ENCODE measurements around the gene COQ9.
"Not testable (repeated sequence)": the region's sequence is repeated elsewhere in the genome, so short reads cannot be mapped to it uniquely, and the experiment has no call there.

Gene COQ9

DNA sequence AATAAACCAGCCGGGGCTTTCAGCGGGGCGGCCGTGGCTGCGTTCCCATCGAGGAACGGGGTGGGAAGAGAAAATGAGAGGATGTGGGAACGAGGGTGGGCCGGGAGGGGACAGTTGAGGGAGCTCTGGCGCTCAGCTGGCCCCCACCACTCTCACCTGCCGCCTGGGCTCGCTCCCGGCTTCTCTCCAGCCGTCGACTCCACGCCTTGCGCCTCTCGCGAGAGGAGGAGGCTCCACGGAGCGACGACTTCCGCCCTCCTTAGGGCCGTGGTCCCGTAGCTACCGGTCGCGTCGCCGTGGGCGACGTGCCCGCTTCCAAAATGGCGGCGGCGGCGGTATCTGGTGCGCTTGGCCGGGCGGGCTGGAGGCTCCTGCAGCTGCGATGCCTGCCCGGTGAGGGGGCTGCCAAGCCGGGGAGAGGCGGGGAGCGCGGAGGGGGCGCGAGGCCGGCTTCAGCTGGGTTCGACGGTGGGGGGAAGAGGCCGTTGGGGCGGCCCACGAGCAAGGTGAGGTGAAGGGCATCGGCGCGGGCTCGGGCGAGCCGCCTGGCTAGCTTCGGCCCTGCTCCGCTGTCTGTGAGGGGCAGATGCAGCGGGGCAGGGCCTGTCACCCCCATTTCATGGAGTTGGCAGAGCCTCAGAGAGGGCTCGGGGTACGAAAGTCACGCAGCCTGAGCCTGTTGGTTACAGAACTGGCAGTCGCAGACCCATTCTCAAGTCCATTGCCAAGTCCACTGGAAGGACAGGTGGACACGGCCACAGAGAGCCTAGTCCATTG lies at the start of gene COQ9, which contains the start of gene CIAPIN1:
Gene COQ9, plus strand, starts transcription at position 294 of the 777 bp plus-strand sequence. Its CDS starts 27 bp downstream, at position 321.
Gene CIAPIN1, minus strand, starts transcription at position 200 of the 777 bp plus-strand sequence. CDS start 6,457 bp downstream, outside the sequence.
- Histone ChIP-seq H3K4me3 (peak within 1 kb of the TSS; percentile 69 to 98 (median 87)), H3K27ac (peak within 1 kb of the TSS; percentile 84 to 99 (median 95))

- not testable (repeated sequence) for H3K4me3 ChIP-seq, H3K27ac ChIP-seq
Observed at GRCh38 chr16:57397493-57397892, 49.8 kb upstream of the COQ9 start.

DNA sequence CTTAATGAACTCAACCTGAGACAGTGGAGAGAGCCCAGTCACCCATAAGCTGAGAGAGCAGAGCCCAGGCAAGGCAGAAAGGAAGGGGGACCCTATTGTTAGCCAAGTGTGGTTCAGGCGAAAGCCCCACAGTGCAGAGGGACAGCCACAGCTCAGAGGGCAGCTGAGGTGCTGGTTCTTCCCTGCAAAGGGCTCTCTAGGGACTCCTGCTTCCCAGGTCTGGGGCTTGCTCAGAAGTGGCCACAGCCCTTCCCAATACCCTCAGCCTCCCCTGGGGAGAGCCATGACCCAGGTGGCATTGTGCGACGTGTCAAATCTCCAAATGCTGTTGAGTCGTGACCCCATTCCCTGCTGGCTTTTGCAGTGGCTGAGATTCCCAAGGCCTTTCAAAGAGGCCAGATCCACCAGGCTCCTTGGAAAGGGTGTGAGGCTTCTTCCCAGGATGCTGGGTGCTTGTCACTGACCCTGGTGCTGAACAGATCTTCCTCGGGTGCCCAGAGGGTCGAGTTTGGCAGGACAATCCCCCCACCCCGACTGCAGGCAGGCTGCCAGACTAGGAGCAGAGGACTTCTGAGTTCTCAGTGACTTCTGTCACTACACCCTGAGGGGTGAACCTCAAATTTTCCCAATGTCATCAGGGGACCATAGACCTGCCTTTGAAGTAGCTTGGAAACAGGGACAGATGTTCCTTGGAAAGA lies 45.2 kb upstream of the COQ9 start:
- no peak overlapping the region for H3K27ac ChIP-seq
- H3K4me3 ChIP-seq = no peak overlapping the region

DNA sequence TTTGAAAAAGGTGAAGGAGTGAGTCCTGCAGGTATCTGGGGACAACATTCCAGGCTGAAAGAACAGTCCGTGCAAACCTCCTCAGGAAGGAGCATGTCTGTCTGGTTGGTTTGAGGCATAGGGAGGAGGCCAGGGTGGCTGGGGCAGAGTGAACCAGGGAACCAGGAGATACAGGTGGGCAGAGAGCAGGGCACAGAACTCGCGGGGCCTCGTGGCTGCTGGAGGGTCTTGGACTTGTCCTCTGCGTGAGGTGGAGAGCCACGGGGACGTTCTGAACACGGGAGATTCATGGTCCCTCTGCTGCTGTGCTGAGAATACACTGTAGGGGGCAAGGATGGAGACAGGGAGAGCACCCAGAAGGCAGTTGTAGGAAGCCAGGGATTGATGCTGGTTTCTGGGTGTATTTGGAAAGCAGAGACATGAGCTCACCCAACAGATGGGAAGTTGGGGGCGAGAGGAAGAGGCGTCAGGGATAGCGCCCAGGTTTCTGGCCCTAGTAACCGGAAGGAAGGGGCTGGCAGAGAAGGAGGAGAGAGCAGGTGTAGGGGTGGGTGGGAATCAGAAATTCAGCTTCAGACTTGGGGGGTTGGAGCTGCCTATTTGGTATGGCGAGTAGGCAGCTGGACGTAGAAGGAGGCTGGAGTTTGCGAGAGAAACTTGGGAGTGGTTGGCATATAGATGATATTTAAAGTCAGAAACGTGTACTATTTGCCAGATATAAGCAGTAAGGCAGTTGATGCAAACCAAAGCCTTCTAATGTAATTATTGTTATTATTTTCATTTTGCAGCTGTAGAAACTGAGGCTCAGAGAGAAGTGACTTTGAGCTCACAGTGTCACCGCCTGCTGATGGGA lies 43.1 kb upstream of the COQ9 start, which contains the start of gene CCL17:
Gene CCL17, plus strand, starts transcription at position 803 of the 853 bp plus-strand sequence. CDS start 9,166 bp downstream, outside the sequence.
- Histone ChIP-seq H3K27ac (no peak within 1 kb of the TSS), H3K4me3 (no peak within 1 kb of the TSS)

DNA sequence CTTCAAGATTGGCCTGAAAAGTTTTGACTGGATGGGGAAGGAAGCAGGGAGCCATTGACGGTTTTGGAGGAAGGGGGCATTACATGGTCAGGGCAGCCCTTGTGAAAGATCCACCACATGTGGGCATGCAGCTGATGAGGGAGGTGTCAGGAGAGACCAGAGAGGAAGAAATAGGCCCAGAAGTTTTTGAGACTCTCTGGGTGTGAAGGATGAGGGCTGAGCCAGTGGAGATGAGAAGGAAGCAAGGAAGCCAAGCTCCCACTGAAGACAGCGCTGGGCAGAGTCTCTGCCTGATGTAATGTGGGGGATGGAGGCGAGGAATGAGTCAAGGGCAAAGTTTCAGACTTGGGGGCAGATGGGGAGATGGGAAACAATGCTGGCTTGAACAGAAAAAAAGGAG lies 42.2 kb upstream of the COQ9 start:
- Histone ChIP-seq H3K27ac (no peak overlapping the region), H3K4me3 (no peak overlapping the region)

DNA sequence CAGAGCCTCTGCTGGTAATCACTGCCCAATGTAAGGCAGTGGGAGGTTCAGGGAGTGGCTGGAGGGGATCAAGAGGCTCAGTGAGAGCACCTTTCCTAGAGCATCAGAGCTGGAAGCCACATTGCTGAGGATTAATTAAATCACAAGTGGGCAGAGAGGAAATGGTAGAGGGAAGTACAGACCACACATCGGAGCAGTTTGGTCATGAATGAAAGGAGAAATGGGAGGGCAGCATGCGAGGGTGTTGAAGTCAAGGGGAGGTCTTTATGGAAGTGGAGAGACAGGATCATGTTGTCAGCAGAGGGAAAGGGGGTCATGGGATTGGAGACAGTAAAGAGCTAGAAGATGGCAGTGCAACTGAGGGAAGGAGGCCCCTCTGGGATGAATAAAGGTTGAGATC lies 40.4 kb upstream of the COQ9 start:
- no peak overlapping the region for H3K4me3 ChIP-seq
- H3K27ac ChIP-seq = no peak overlapping the region

GRCh38 chr16:57407521-57408353 lies 39.5 kb upstream of the COQ9 start:
- Histone ChIP-seq H3K27ac (no peak overlapping the region), H3K4me3 (no peak overlapping the region)

DNA sequence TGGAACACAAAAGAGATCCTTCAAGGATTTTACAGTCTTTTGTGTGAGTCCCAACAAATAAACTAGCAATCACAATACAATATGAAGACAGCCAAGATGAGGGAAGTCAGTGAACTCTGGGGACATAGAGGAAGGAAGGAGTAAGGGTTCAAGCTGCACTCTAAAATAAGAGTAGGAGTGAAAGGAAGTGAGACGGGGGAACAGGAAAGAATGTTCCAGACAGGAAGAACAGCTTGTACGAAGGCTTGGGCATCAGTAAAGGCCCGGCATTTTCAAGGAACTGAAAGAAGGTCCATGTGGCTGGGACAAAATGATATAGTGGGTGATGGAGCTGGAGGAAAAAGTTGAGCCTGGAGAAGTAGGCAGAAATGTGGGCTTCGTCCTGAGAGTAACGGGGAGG lies 38.2 kb upstream of the COQ9 start:
- peak overlapping the region in 2 of 21 experiments; percentile 31 to 54 for H3K27ac ChIP-seq
- H3K4me3 ChIP-seq = no peak overlapping the region

DNA sequence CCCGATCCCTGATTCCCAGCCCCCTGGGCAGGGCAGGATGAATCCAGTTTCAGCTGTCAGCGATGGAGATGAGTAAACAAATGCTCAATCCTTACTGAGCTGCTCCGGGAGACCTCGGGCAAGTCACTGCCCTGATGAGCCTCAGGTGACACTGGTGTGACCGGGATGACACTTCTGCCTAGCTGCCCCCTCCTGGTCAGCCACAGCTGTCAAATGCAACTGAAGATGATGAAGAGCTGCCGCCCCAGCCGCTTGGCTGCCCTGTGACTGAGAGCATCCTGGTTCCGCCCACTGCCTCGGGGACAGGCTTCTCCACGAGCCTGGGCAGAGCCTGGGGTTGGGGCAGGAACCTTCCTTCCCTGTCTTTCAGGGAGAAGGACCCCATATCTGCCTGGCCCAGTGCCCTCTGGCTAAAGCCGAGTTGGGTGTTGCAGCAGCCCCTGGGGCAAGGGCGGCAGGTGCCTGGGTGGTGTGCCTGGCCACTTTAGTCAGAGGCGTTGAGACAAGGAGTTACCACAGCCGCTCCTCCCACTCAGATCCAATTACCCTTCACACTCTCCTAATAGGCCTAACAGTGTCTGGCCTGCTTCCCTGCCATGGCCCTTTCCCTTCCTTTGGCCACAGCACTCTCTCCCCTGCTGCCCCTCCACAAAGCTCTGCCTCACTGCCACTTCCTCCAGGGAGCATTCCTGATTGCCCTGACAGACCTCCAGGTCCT lies 37.2 kb upstream of the COQ9 start:
- Histone ChIP-seq H3K4me3 (no peak overlapping the region), H3K27ac (peak overlapping the region in 1 of 21 experiments; percentile 28)

DNA sequence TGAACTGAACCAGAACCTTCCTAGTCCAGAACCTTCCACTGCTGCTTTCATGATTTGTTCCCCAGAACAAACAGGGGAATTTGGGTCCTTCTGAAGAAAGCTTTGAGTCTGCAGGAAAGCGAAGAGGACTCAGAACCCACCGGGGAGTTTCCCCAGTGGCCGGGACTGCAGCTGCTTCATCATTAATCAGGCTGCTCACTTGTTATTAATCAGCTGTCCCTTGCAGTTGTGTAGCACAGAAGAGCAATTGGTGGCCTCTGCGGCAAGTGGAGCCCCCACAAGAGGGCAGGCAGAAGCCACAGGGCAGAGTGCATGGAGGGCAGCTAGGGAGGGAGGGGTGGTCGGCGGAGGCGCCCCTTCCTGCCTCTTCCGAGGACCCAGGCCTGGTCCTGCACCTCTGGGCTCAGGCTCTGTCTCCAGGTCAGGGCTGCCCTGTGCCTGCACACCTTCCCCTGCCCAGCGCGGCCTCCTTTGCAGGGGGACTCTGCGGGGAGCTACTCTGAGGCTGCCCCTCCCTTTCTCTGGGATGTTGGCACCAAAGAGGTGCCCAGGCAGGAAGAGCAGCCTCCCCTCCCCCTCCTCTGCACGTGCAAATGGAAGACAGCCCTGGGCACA lies 35.8 kb upstream of the COQ9 start:
- Histone ChIP-seq H3K27ac (no peak overlapping the region), H3K4me3 (no peak overlapping the region)

DNA sequence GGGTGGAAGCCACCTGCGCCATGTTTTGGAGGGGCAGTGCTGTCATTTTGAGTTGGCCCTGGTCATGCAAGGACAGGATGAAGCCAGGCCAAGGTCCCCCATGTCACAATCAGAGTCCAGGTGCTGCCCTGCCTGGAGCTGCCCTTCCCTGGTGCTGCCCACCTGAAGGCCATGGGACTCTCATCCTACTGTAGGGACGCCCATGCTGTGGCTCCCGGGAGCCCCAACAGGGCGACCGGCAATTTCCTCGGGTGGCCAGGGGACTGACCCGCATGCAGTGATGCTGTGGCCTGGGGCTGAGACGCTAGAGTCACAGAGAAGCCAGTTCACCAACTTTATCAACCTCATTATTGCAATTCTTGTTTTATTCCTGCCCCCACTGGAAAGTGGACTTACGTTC lies 34.7 kb upstream of the COQ9 start:
- Histone ChIP-seq H3K27ac (no peak overlapping the region), H3K4me3 (no peak overlapping the region)

- Histone ChIP-seq H3K27ac (no peak overlapping the region), H3K4me3 (no peak overlapping the region)
Observed at GRCh38 chr16:57413301-57413730, 34.0 kb upstream of the COQ9 start.

GRCh38 chr16:57413733-57414132 lies 33.5 kb upstream of the COQ9 start:
- H3K27ac ChIP-seq = no peak overlapping the region

GRCh38 chr16:57416084-57416483 lies 31.2 kb upstream of the COQ9 start:
- H3K27ac ChIP-seq = peak overlapping the region in 4 of 21 experiments; percentile 15 to 73 (median 46)
- H3K4me3 ChIP-seq = no peak overlapping the region

More at GRCh38 chr16:57413733-57414132, 33.5 kb upstream of the COQ9 start:
- H3K4me3 ChIP-seq = no peak overlapping the region

DNA sequence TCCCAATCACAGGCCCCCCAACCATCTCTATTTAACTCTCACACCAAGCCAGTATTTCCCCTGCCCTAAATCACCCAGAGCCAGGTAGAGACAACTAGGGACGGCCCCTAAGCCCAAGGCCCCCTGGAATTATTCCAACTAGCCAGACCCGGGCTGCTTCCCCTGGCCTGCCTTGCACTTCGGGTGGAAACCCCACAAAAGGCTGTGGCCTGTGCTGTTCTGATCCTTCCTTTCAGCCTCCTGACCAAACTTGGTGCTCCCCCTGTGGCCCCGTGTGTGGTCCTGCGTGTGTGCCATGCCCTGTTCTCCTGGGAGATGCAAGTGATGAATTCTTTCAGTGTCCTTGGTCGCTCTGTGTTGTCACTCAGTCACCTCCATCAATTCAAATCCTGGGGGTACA lies 27.8 kb upstream of the COQ9 start:
- Histone ChIP-seq H3K4me3 (no peak overlapping the region), H3K27ac (peak overlapping the region in 2 of 21 experiments; percentile 4 to 18)

DNA sequence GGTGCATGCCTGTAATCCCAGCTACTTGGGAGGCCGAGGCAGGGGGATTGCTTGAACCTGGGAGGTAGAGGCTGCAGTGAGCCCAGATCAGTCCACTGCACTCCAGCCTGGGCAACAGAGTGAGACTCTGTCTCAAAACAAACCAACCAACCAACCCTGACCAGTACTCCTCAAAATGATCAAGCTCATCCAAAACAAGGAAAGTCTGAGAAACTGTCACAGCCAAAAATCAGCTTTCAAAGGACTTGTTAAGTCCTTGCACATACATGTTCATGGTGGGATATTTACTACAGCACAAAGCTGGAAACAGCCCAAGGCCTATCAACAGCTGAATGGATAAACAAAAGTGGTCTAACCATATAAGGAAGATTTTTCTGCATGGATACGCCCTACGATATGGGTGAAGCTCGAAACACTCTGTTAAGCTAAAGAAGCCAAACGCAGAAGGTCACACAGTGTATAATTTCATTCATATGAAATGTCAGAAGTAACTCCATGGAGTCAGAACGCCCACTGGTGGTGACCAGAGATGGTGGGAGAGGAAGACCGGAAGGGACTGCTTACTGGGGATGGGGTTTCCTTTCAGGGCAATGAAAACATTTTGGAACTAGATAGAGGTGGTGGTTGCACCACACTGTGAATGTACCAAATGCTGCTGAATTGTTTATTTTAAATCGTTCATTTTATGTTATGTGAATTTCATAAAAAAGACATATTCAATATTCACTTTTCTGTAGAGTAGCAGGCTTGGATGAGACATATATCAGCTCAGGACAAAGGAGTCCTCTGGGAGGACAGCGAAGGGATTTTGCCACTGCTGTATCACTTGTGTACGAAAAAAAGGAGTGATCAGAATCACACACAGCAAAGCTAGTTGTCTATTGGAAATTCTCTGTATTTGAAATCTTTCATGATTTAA lies 25.0 kb upstream of the COQ9 start:
- H3K27ac ChIP-seq = no peak overlapping the region

DNA sequence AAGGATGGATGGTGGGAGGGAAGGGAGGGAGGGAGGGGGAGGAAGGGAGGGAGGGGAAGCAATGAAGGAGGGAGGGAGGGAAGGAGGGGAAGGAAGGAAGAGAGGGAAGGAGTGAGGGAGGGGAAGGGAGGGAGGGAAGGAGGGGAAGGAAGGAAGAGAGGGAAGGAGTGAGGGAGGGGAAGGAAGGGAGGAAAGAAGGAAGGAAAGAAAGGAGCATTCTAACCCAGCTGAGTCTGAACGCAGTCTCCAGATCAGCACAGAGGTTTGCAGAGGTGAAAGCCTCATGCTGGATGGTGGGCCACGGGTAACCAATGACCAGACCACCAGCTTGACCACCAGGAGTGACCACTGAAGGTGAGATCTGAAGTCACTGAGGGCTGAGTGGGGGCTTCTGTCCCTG lies 24.1 kb upstream of the COQ9 start:
- H3K27ac ChIP-seq = no peak overlapping the region
- H3K4me3 ChIP-seq = no peak overlapping the region

More for the DNA sequence above, 25.0 kb upstream of the COQ9 start:
- no peak overlapping the region for H3K4me3 ChIP-seq
